K562 (cell line): ENCODE data around the gene SAMD8. TPM values are rescaled to one million over a fixed set of nuclear protein-coding genes. Genes with fewer than 3 reads are reported as not detected.
"Not testable (repeated sequence)": the region's sequence is repeated elsewhere in the genome, so short reads cannot be mapped to it uniquely, and the experiment has no call there.

Experiments
- ATAC-seq: fragments of 200-7000 bp; cut with Tn5 transposase; 3 replicates; pipeline ENCODE4 v1.9.1; 2020; ENCODE audit warnings: moderate library complexity
- BruUV-seq: library from RNA; stranded (reverse); fragments of 400-500 nt; replicated peaks from 2 replicates; lab custom pipeline; 2021; lab: Mats Ljungman, UMichigan
- CTCF ChIA-PET: fragments of 300-600 bp; formaldehyde crosslinking; extraction: SDS; loops from one replicate; lab custom pipeline; 2021; ENCODE audit warnings: low intra/inter-chr PET ratio; lab: Yijun Ruan, JAX
- POLR2A ChIA-PET: fragments of 300-600, 350-650 bp; sonication (Branson Sonifier 250); formaldehyde crosslinking; extraction: SDS; loops from one replicate; lab custom pipeline; 2021; ENCODE audit warnings: antibody characterized with exemption, inconsistent platforms; lab: Yijun Ruan, JAX
- DNase-seq, 4 experiments: peaks; one replicate each; pipeline versions ENCODE4 v3.0.0 to v3.0.0-alpha.2; 2011 to 2018; ENCODE audit warnings: low spot score in 3 of 4, mixed read lengths in 3 of 4; ENCODE audit errors: extremely low read depth in 1 of 4
- FAIRE-seq: peaks from 2 replicates; lab custom pipeline; 2011; peaks lifted over from hg19 to GRCh38; lab: Jason Lieb, UNC
- H2AFZ ChIP-seq: 2 replicates; pipeline ENCODE4 v1.6.0; 2011; ENCODE audit warnings: low read depth, low read length, control low read depth, inconsistent platforms
- H3K27ac ChIP-seq: fragments of 200-600 bp; 3 replicates; pipeline ENCODE4 v1.8.0; 2011; ENCODE audit warnings: low read depth, mild to moderate bottlenecking, control low read depth, inconsistent platforms, low read length, moderate library complexity, mixed read lengths; ENCODE audit errors: extremely low read depth
- H3K27me3 ChIP-seq, 2 experiments: fragments of 300-600 bp in 1 of 2; 2 replicates in 1 of 2; 3 replicates in 1 of 2; pipeline versions ENCODE4 v1.6.0 to v1.8.0; 2011; ENCODE audit warnings: inconsistent platforms in 2 of 2, low read length in 2 of 2, mild to moderate bottlenecking in 1 of 2, mixed read lengths in 1 of 2, moderate library complexity in 1 of 2; ENCODE audit not compliant: control insufficient read depth in 2 of 2, insufficient read depth in 2 of 2
- H3K36me3 ChIP-seq: fragments of 300-600 bp; 3 replicates; pipeline ENCODE4 v1.8.0; 2011; ENCODE audit warnings: mild to moderate bottlenecking, low read length, inconsistent platforms; ENCODE audit not compliant: control insufficient read depth, insufficient read depth
- H3K4me1 ChIP-seq, 2 experiments: fragments of 200-600 bp in 1 of 2; replicated peaks in 1 of 2; 2 replicates in 1 of 2; 3 replicates in 1 of 2; pipeline versions ENCODE4 v1.5.1 to v1.8.0; 2011; ENCODE audit warnings: inconsistent platforms in 2 of 2, low read length in 2 of 2, mild to moderate bottlenecking in 1 of 2, mixed read lengths in 1 of 2, moderate library complexity in 1 of 2; ENCODE audit not compliant: control insufficient read depth in 2 of 2, insufficient read depth in 2 of 2
- H3K4me2 ChIP-seq: 2 replicates; pipeline ENCODE4 v1.6.1; 2011; ENCODE audit warnings: low read length, control low read depth, inconsistent platforms, mixed read lengths; ENCODE audit not compliant: insufficient read depth
- H3K4me3 ChIP-seq: fragments of 200-600 bp; sonication (generic), shearing (Covaris generic); 2 replicates; pipeline ENCODE4 v1.5.1; 2016; ENCODE audit warnings: control low read depth, inconsistent platforms
- H3K79me2 ChIP-seq: fragments of 200-600 bp; 3 replicates; pipeline ENCODE4 v1.8.0; 2011; ENCODE audit warnings: low read length, inconsistent platforms; ENCODE audit not compliant: control insufficient read depth, insufficient read depth
- H3K9ac ChIP-seq, 2 experiments: 2 replicates each; pipeline versions ENCODE4 v1.6.0 to v1.6.1; 2011; ENCODE audit warnings: low read depth in 2 of 2, low read length in 2 of 2, control low read depth in 1 of 2, inconsistent platforms in 1 of 2, mild to moderate bottlenecking in 1 of 2, mixed read lengths in 1 of 2; ENCODE audit not compliant: insufficient read depth in 1 of 2
- H3K9me1 ChIP-seq: one replicate; pipeline ENCODE4 v1.6.0; 2011; ENCODE audit warnings: inconsistent platforms, mild to moderate bottlenecking, low read length, moderate library complexity; ENCODE audit not compliant: control insufficient read depth, insufficient read depth
- H3K9me3 ChIP-seq: replicated peaks from 2 replicates; pipeline ENCODE4 v1.5.1; 2011; ENCODE audit warnings: low read depth, low read length, inconsistent platforms; ENCODE audit not compliant: control insufficient read depth, insufficient read depth
- H4K20me1 ChIP-seq: replicated peaks from 2 replicates; pipeline ENCODE4 v1.6.1; 2011; ENCODE audit warnings: low read length, inconsistent platforms, mixed read lengths; ENCODE audit not compliant: control insufficient read depth, insufficient read depth
- ATF3 ChIP-seq, 2 experiments: fragments of 450-650 bp in 1 of 2; sonication (generic) in 1 of 2; formaldehyde crosslinking in 1 of 2; IDR thresholded peaks in 1 of 2; conservative IDR thresholded peaks in 1 of 2; 2 replicates each; pipeline versions ENCODE4 v1.6.1 to v1.8.1; 2016 to 2023; ENCODE audit warnings: mild to moderate bottlenecking in 2 of 2, moderate library complexity in 2 of 2, inconsistent platforms in 1 of 2, missing genetic modification reagents in 1 of 2
- CEBPZ ChIP-seq: fragments of 150-350 bp; IDR thresholded peaks from 2 replicates; pipeline ENCODE4 v1.6.1; 2014; ENCODE audit warnings: low read depth, mild to moderate bottlenecking, low read length, borderline replicate concordance
- NCOA2 ChIP-seq, 2 experiments: fragments of 450-650 bp; IDR thresholded peaks; 2 replicates each; pipeline ENCODE4 v1.6.1; 2018; ENCODE audit warnings: mild to moderate bottlenecking in 2 of 2, moderate library complexity in 1 of 2; ENCODE audit not compliant: partially characterized antibody in 2 of 2
- PRMT5 ChIP-seq: sonication (generic); formaldehyde crosslinking; IDR thresholded peaks from 2 replicates; pipeline ENCODE4 v1.5.0; 2020; ENCODE audit warnings: missing genetic modification reagents
- TAL1 ChIP-seq: fragments of 450-650 bp; IDR thresholded peaks from 2 replicates; pipeline ENCODE4 v1.6.1; 2016; ENCODE audit warnings: mild to moderate bottlenecking
- TBL1XR1 ChIP-seq, 2 experiments: IDR thresholded peaks; 2 replicates each; pipeline ENCODE4 v1.6.1; 2012; ENCODE audit warnings: improper control_type of control experiment in 2 of 2, low read length in 2 of 2, mild to moderate bottlenecking in 1 of 2
- ZNF316 ChIP-seq: fragments of 450-650 bp; IDR thresholded peaks from 2 replicates; pipeline ENCODE4 v1.6.1; 2016
- ZNF740 ChIP-seq, 3 experiments: fragments of 200-800 bp in 1 of 3; sonication (Bioruptor generic) in 1 of 3; sonication (generic) in 1 of 3; formaldehyde crosslinking in 1 of 3; IDR thresholded peaks; 2 replicates each; pipeline versions ENCODE4 v1.6.1 to v1.8.0; 2016 to 2022; ENCODE audit warnings: mild to moderate bottlenecking in 2 of 3, missing compliant biosample characterization in 2 of 3, missing genetic modification characterization in 2 of 3, missing genetic modification reagents in 1 of 3
- WGBS: fragments of 100-300 bp; shearing (Covaris generic); methylation state at CpG from one replicate; pipeline ENCODE4 v1.1.6; 2016; ENCODE audit warnings: low coverage, mixed read lengths; ENCODE audit not compliant: insufficient coverage; ENCODE audit errors: missing lambda C conversion rate; 5-methylcytosine and 5-hydroxymethylcytosine counted together
- in situ Hi-C: fragments of 300-500 bp; cut with MboI; formaldehyde crosslinking; loops from 4 replicates; pipeline ENCODE4 v1.15.0; 2018; ENCODE audit warnings: inconsistent platforms, mixed read lengths
- intact Hi-C: fragments of 100-400 bp; cut with micrococcal nuclease; formaldehyde crosslinking; loops from 2 replicates; pipeline ENCODE4 v1.14.2; 2022
- polyA plus RNA-seq, 8 experiments: library from polyadenylated mRNA; depleted of rRNA in 4 of 8; stranded (reverse) in 5 of 8; unstranded in 3 of 8; fragments of >200 nt; fragmentation: Nextera tagmentation in 2 of 8; fragmentation: Illumina TruSeq in 1 of 8; extraction: Ambion mirVana in 2 of 8; extraction: Trizol in 1 of 8; gene quantifications; 2 replicates each; pipeline versions ENCODE4 v1.2.1 to v1.2.3, GENCODE V29; 2011 to 2014; ENCODE audit warnings: inconsistent platforms in 1 of 8, missing spikeins in 1 of 8
- total RNA-seq, 7 experiments: library from RNA; depleted of rRNA in 6 of 7; stranded (reverse); fragments of >200 nt in 6 of 7; fragmentation: Illumina TruSeq in 2 of 7; extraction: Trizol in 2 of 7; gene quantifications; 2 replicates each; pipeline versions ENCODE4 v1.2.1 to v1.2.3, GENCODE V29; 2011 to 2021; ENCODE audit warnings: low replicate concordance in 1 of 7

SAMD8 gene
- total and polyA plus RNA-seq, 9 of the 15 experiments (the other 6 are each of a cell fraction or from before 2014, with no cell fraction given) = 2.7 to 16.1 (median 6.2) TPM

- H3K36me3 ChIP-seq, in situ Hi-C loops, H3K79me2 ChIP-seq, H3K9ac ChIP-seq, H3K4me3 ChIP-seq, H3K9me1 ChIP-seq, DNase-seq, H3K27ac ChIP-seq, H3K27me3 ChIP-seq, intact Hi-C loops, FAIRE-seq, ATAC-seq, BruUV-seq, H3K9me3 ChIP-seq, H2AFZ ChIP-seq, H4K20me1 ChIP-seq, CTCF ChIA-PET, H3K4me2 ChIP-seq: not testable (repeated sequence)
- POLR2A ChIA-PET = interaction anchor here (1.5 to 1.7 kb wide), 2 partner anchors 10 to 33 kb away, joined by 5 to 15 read pairs; partner anchors contain the start of gene VDAC2
- peaks cover 13 to 23% of the 10 kb centered on the region in 2 experiments; a peak in 4 of 5 replicates for H3K4me1 ChIP-seq
- WGBS = 53% methylated on average over 6 of the region's 6 CpGs
- peak; percentile 55 for TF ChIP-seq ZNF316
Measured at GRCh38 chr10:75199949-75200348, 88.5 kb downstream of the SAMD8 start.

- no peak overlapping the region for H3K4me2 ChIP-seq
- no peaks in the 10 kb centered on the region for H3K9me3 ChIP-seq
- in situ Hi-C loops (no loop called here), intact Hi-C loops (no loop called here)
- no peaks in the 10 kb centered on the region for H3K79me2 ChIP-seq
- no peak for ATAC-seq
- CTCF ChIA-PET = interaction anchor here (0.6 to 0.9 kb wide), 2 partner anchors 8 to 9 kb away, joined by 3 to 4 read pairs; no protein-coding TSS in a partner anchor
- no peaks in the 10 kb centered on the region for H3K27me3 ChIP-seq
- H3K4me3 ChIP-seq = no peak overlapping the region
- H3K9ac ChIP-seq = peak overlapping the region in 1 of 2 experiments; percentile 38; a peak in 1 of 4 replicates
- no peak for DNase-seq
- H4K20me1 ChIP-seq = no peaks in the 10 kb centered on the region
- no peak for FAIRE-seq
- H3K36me3 ChIP-seq = no peaks in the 10 kb centered on the region
- 51% methylated on average over 9 of the region's 9 CpGs for WGBS
- H3K4me1 ChIP-seq = peaks cover 13 to 19% of the 10 kb centered on the region in 2 experiments
- POLR2A ChIA-PET = interaction anchor here (1.8 kb wide), 1 partner anchor 10 kb away, joined by 5 read pairs; no protein-coding TSS in a partner anchor
- H3K9me1 ChIP-seq = no peaks in the 10 kb centered on the region
- no peak overlapping the region for H2AFZ ChIP-seq
- no peak overlapping the region for H3K27ac ChIP-seq
- BruUV-seq = no TSS peak
- TF ChIP-seq CEBPZ (no peak), ZNF740 (CRISPR knock-in tag; IDR thresholded peaks at IDR 0.05) (peak; percentile 67), ZNF740 (tag; IDR thresholded peaks at IDR 0.05) (no peak), ATF3 (IDR thresholded peaks at IDR 0.05) (peak; percentile 19; the same call in 1 of the 2 replicates), ATF3 (CRISPR knock-in tag; conservative IDR thresholded peaks at IDR 0.05) (no peak), NCOA2 (IDR thresholded peaks at IDR 0.05; ENCODE audit: partially characterized antibody in 2 of 2) (no peak), TBL1XR1 (IDR thresholded peaks at IDR 0.05; ENCODE audit: low read length in 2 of 2) (no peak), PRMT5 (CRISPR knock-in tag) (no peak), TAL1 (no peak)
Measured at GRCh38 chr10:75201793-75202307, 90.4 kb downstream of the SAMD8 start.
